Amniotic stem cell (primary cell): ENCODE data around the gene SARS1.
A peak's percentile ranks its signal among the peaks of the same experiment; 100 is the strongest.

Experiments
- DNase-seq: peaks from one replicate; lab custom pipeline; 2025; lab: John Stamatoyannopoulos, UW

SARS1 gene

DNA sequence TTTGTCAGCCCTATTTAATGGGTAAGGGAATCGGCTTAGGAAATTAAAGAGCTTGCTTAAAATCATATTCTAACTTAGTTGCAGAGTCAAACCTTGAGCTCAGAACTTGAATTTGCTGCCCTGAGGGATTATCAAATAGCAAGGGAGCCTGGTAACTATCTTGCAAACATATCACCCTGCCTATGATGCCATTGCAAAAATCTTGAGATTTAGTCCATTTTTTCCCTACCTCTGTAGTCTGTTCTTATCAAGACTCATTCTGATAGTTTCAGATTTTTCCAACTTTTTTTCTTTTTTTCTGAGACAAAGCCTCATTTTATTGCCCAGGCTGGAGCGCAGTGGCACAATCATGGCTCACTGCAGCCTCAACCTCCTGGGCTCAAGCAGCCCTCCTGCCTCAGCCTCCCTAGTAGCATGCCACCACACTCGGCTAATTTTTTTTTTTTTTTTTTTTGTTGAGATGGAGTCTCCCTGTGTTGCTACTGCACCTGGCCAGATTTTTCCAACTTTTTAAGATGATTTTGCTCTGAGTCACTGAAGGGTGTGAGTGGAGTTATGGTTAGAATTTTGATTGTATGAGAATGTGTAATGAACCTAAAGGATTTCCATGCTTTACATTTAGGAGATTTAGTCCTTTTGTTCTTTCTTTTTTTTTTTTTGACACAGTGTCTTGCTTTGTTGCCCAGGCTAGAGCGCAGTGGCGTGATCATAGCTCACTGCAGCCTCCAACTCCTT lies 12.2 kb downstream of the SARS1 start:
- DNase-seq: no peak

DNA sequence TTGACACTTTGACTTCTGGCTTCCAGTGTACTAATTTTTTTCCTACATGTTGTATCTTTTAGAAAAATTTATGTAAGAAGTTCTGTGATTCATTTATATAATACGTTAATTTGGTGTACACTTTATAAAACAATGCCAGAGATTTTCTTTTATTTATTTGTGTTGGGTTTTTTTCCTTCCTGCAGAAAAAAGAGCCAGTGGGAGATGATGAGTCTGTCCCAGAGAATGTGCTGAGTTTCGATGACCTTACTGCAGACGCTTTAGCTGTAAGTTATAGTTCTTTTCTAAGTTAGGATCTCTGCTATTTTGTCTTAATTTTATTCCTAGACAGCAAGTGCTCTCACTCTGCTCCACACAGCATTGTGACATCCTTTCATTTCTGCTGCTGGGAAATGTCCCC lies 14.4 kb downstream of the SARS1 start:
- peak; percentile 42 for DNase-seq

DNA sequence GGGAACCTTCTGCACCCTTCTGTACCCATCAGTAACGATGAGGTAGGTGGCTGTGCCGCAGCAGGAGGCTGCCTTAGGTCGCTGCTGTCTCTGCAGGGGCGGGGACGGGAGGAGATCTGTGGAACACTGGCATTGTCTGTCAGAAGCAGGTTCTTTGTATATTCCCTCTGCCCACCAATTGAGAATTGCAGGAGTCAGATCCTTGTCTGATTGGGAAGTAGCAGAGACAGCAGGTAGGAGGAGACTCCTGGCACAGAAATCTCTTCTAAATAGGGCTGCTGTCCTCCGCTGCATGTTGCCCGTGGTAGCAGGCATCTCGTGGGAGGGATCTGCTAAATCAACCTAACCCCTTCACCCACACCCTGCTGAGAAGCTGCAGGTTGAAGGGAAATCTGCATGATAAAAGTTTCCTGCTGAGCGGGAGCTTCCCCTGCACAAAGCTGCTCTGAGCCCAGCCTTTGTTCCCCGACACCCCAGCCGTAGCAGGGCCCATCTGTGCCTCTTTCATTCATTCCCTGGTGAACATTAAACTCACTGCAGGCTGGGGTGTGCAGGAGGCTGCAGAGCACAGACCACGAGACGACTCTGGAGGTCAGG lies 15.9 kb downstream of the SARS1 start:
- DNase-seq: no peak

DNA sequence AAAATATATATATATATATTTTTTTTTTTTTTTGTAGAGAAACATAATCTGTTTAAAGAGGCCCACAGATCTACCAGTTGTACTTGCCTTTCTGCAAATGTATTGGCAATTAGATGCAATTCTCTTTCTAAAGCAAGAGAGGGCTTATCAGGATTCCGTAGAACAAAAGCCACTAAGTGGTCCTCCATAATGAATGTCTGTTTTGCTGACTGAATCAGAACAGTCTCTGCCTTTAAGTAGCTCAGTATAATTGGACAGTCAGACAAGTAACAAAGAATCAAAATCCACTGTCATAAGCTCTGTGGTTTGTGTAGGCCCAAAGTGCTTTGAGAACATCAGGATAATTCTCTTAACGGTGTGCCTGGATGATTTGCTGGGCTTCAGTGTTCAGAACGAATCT lies 17.3 kb downstream of the SARS1 start:
- DNase-seq: no peak

DNA sequence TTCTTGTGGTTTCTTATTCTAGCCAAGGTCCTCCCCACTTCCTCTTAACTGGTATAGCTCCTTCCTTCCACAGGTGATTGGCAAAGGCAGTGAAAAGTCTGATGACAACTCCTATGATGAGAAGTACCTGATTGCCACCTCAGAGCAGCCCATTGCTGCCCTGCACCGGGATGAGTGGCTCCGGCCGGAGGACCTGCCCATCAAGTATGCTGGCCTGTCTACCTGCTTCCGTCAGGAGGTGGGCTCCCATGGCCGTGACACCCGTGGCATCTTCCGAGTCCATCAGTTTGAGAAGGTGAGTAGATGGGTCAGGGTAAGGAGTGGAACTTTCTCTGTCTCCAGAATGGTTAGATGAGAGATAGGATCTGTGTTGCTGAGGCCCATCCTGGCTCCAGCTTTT lies 21.4 kb downstream of the SARS1 start:
- no peak for DNase-seq

DNA sequence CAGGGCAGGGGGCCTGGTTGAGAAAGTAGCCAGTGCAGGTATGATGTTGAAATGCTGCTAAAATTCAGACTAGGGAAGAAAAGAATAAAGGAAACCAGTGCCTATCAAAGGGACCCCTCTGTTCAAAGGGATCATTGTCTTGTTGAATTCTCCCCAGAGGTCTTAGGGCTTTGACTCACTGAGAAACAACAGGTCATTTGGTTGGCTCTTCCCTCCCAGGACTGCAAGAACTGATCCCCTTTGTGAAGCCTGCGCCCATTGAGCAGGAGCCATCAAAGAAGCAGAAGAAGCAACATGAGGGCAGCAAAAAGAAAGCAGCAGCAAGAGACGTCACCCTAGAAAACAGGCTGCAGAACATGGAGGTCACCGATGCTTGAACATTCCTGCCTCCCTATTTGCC lies 23.8 kb downstream of the SARS1 start:
- no peak for DNase-seq

DNA sequence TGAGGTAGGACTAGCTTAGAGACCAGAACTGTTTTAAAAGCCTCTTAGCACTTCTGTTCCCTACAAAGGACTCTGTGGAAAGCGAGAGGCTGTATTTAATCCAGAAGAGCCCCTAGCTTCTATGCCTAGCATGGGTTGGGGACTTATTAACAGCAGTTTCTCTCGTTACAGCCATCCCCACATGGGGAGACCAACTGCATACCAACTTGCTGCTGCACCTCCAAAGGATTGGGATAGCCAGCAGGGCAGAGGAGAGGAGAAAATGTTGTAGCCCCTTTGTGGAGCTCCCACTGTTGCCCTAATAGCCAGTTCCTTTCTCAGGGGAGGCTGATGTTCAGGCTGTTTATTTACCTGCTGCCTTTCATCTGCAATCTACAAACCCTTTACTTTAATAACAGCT lies 24.7 kb downstream of the SARS1 start:
- DNase-seq: no peak

DNA sequence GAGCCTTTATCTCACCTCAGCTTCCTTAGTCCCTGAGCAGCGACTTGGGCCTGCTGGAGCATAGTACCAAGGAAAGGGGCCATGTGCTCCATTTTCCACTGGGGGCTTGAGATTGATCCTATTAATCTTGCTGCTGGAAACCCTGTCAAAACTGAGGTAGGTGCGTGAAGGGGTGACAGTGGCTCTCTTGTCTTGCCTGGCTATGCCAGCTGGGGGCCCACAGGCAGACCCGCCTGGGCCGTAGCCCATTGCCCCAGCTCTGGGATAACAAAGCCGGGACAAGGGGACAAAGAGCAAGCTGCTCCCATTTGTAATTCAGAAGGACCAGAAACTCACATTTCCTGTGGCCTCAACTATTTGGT lies 25.3 kb downstream of the SARS1 start:
- DNase-seq: no peak

DNA sequence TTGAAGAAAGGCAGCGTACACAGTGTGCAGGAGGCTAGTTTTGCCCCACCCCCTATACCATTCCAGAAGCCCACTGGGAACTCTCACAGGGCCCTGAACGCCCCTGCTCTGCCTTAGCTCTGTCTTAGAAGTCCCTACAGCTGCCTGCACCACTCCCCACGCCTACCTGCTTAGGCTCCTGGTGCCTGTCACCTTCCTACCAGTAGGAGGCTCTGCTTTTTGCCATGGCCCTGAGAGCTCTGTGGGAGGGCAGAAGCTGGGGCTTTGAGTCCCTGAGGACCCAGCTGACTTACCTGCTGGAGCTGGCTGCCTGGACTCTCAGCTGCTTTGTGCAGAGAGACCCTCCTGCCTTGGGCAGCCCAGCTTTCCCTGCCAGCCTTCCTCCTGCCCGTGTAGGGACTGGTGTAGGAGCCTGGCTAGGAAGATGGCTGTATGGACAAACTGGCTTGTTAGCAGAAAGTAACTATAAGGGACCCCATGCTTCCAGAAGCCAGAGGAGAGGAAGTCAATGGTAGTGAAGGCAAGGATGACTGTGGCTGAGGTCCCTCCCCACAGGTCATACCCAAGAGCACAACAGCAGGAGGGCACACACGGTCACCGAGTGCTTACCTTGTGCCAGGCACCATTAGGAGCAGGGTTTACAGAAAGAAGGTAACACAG lies 25.8 kb downstream of the SARS1 start:
- no peak for DNase-seq

DNA sequence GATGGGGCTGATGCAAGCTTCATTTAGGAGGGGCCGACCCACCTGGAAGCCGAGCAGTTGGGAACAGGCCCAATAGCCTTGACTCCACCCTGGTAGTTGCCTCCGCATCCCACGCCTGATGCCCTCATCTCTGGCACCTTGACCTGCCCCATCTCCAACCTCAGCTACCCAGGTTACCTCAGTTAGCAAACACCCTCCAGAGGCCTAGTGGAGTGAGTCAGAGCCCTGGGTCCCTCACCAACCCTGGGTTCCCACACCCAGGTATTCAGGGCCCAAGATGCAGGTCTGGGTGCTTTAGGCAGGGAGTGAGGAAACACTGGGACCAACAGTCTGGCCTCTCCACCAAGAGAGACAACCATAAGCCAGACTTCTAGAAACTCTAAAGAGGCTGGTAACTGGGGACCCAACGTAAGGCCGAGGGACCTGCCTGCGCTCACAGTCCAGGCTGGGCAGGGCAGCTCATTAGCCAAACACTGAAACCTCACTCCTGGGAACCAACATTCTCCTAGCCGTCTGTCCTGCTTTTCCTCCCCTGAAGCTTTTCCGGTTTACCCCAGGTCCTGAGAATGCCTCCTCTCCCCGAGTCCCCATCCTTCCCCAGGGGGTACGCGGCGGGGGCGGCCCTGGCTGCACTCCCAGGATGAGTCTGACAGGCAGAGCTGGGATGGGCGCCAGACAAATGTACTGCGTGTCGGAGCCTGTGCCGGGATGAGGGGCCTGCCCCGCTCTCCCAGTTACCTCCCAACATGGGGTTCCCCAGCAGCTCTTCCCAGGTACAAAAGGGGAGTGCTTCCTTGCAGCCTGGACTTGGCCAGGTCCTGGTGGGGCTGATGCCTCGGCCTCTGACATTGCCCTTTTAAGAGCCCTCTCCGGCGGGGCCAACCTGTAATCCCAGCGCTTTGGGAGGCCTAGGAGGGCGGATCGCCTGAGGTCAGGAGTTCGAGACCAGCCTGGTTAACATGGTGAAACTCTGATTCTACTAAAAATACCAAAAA lies 26.7 kb downstream of the SARS1 start:
- DNase-seq: no peak

DNA sequence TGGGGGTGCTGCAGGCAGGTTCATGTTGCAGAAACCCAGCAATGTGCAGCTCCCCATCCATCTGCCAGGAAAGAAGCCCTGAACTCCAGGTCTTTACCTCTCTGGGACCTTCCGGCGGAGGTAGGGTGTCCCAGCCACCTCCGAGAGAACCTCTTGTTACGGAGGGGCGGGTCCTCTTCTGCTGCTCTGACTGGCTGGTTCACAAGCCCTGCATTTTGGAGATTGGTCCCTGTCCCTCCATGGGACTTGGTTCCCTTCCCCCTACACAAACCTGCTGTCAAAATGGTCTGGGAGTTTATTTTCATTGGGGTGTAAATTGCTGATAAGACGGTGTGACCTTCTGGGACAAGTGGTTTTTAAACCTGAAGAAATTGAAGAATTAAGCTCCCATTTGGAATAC lies 27.6 kb downstream of the SARS1 start:
- no peak for DNase-seq

DNA sequence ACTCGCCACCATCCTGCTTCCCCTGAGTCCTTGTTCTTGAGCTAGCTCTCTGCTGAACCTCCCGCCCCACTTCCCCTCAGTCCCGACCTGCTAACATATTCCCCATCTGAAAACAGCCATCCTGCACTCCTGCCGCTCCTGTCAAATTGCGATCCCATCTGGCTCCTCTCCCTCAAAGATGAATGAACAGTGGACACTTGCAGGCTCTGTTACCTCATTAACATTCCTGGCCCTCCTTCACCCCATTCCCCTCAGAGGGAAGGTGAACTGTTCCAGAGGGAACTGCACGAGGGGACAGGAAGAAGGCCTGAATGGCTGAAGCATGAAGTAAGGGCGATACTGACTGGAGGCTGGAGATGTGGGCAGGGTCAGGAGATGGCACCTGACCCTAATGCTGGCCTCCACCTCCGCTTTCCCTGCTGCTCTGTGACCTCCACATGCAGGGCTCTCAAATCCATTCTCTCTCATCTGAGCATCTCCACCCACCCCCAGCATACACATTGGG lies 28.2 kb downstream of the SARS1 start:
- DNase-seq: no peak

DNA sequence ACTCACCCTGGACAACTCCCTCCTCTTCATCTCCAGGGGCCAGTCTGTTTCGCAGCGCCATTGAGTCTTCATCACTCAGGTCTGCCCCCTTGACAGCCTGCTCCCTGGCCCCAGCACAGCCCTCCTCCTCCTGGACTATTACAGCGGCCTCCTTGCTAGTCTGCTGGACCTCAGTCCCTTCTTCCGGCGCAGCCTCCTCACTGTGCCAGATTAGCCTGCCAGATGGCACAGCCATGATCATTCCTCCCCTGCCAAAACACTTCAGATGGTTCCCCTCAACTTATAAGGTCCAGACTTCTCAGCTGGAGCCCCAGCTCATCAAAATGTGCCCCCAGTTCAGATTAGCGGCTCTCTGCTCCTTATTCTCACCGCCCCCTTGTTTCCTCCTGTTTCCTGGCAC lies 28.7 kb downstream of the SARS1 start:
- DNase-seq: no peak

DNA sequence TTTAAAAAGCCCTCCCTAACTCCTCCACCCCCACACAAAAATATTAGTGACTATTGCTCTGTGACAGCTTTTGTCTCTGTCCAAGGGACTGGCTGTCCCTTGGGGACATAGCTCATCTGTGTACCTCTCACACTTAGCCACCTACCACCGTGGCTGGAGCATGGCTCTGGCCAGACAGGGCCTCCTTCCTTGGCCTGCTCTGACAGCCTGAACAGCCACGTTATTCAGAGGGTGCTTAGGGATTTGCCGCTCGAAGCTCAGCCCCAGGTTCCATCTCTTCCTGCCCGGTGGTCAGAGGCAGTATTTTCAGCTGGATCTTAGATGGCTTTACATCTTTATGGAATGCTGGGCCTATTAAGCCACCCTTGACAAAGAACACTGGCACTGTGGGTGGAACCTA lies 29.5 kb downstream of the SARS1 start:
- DNase-seq: no peak

DNA sequence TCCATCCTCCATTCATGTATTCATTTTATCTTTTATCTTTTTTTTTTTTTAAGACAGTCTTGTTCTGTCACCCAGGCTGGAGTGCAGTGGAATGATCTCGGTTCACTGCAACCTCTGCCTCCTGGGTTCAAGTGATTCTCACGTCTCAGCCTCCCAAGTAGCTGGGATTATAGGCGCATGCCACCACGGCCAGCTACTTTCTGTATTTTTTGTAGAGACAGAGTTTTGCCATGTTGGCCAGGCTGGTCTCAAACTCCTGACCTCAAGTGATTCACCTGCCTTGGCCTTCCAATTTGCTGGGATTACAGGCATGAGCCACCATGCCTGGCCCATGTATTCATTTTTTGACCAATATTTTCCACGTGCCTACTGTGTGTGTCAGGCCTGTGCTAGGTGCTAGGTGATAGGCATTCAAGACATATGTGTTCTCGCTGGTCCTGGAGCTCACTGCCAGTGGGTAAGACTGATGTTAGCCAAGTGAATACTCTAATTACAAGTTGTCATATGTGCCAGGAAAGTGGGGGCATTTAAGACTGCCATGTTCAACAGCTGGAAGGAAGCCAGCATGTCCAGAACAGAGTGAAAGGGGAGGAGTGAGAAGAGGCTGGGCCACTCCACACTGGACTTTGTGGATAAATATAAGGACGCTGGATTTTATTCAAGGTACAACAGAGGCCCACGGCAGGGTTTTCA lies 30.3 kb downstream of the SARS1 start:
- no peak for DNase-seq

DNA sequence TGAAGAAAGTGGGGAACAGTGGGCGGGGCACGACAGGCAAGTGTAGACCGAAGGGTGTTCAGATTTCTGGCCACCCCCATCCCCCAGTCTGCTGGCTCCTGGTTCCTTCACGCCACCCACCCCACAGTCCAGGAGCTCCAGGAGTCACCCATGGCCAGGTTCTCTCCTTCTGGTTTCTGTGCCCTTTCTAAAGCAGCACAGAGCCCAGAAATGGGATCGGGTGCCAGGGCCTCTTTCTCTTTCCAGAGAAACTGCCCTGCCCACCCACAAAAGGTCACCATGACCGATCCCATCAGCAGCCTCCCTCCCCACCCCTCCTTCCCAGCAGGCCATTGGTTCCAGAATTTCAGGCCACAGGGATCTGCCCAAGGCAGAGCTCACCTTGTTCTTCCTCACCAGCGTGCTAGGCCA lies 32.4 kb downstream of the SARS1 start:
- DNase-seq: no peak

DNA sequence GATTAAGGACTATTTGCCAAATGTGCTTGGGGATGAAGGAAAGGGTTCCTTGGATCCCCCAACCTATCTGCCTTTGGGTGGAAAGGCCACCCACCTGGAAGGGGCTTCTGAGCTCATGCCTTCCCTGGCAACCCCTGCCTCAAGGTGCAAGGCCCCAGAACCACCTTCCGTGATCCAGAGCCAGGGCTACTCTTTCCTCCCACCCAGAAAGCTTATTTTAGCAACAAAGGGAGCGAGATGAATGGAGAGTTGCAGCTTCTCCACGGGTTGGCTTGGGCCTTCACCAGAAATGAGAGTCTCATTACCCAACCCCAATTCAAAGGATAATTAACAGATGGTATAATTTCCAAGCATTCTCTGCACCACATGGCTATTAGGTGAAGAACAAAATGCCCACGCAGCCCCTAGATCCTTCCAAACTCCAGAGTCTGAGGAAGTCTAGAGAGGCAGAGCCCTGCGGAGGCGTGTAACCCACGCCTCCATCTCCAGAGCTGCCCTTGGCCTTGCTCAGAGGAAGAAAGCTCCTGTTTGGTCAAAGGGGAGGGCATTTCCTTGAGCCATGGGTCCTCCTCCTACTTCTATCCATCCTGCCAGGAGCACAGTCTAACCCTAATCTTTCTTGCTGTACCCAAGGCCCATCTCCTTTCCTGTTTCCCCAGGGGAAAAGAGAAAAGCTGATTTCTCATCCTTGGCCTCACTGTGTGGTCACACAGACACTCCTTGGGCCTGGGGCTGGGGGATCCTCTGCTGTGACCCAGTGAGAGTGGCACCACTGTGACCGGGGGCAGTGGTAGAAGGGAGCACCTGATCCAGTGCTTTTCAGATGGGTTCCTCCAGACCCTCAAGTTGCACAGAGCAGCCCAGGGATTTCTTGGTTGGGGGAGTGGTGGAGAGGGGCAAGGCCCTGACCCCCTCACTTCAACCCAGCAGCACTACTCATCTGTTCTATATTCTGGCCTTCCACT lies 34.0 kb downstream of the SARS1 start:
- DNase-seq: no peak

DNA sequence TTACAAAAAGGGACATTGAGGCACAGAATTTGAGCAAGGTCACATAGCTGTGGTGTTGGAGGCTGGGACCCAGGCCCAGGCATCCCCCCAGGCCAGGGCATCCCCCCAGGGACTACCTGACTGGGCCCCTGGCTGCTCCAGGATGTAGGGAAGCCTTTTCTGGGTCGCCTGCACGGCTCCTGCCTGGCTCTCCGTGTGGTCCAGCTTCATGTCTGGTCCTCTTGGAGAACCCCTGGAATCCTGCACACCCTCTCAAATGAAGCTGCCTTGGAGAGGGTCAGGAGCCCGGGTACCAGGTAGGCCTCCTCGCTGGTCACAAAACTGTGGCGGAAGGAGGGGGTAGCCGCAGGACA lies 34.7 kb downstream of the SARS1 start:
- DNase-seq: no peak

DNA sequence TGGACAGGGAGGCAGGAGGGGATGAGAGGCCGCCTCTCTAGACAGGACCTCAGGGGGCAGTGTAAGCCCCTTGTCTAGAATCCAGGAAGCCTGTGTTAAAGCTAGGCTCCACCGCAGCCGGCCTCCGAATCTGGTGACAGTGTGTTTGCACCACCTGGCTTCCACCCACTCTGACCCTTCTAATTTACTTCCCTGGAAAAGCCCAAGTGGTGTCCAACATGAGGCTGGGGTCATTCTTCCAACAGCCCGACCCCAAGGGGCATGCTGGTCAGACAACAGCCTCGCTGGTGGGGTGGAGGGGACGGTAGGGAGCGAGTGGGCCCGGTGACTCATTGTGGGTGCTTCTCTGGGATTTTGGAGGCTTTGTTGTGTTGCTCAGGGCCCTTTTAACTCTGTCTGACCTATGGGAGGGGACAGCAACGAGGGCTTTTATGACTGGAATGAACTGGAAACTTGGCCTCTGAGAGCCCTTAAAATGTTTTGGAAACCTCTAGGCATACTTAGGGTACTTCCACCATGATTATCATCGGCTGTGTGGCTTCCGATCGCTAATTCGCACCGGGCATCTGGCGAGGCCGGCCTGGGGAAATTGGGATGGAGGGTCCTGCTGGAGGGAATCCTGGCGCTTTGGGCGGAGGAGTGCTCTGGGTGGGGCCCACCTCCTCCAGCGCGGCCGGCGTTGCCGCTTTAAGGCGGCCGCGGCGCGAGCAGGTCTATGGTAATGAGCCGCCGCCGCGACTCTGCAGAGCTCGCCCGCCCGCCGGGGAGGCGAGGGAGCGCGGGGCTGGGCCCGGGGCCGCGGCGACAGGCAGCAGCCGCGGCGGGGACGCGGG lies 35.3 kb downstream of the SARS1 start, which contains the start of gene CELSR2:
CELSR2 (plus strand) TSS at position 743 of the 833 bp plus-strand sequence. CDS start 541 bp downstream, outside the sequence.
- no peak for DNase-seq
